Measurements from ENCODE around the gene CASR. TPM values are rescaled to one million over a fixed set of nuclear protein-coding genes. Genes with fewer than 3 reads are reported as not detected.

CASR gene
- total RNA-seq, 1 experiment from 2014 or later = not detected

DNA sequence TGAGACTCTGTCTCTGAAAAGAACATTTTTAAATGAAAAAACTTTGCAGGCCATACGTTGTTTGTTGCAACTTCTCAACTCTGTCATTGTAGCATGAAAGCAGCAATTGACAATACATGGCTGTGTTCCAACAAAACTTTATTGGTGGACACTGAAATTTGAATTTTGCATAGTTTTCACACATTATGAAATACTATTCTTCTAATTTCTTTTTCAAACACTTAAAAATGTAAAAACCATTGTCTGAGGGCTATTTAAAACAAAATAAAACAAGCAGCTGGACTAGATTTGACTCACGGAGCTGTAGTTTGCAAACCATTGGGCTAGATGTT, 123.1 kb downstream of the CASR start:
- no peak for DNase-seq (ENCODE audit: low read depth)

DNA sequence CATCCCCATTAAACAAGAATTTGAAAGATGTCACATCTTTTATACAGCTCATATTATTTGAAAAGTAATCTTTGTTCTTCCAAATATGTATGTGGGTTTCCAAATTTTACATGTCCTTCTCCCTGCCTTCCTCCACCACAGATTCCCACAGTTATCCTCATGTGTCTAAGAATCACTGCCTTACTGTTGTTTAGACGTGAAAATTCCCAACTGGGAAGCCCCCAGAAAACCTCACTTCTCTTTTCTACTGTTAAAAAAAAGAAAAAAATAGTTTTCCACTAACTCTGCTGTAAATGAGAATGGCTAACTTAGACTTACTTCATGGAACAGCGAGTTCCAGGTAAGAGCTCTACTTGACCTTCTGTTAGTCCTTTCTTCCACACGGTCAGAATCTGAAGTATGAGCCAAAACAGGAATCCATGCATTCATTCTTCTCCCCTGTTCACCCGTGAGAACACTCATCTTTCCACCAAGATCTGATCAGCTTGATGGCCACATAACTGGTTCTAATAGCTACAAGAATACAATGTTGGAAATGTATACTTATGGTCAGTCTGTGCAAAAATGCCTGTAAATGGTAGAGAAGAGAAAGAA, 123.7 kb downstream of the CASR start:
- no peak for DNase-seq (ENCODE audit: low read depth)

DNA sequence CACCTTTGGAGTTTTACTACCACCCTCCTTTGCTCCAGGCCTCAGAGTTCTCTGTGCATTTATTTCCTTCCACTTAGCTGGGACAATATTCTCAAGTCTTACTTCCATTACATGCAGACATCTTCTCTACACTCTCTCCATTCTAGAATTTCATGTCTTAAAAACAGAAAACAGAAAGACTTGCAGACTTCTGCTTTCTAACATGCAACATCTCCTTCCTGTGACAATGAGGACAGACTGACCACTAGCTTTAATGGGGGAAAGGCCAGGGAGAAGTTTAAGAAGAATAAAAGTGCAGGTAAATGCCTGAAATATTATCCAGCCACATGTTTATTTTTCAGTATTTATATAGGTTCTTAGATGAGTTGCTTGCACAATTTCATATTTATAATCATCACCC, 124.5 kb downstream of the CASR start:
- DNase-seq (ENCODE audit: low read depth) = no peak

GRCh38 chr3:122310361-122310760, 126.9 kb downstream of the CASR start:
- DNase-seq (ENCODE audit: low read depth) = no peak

DNA sequence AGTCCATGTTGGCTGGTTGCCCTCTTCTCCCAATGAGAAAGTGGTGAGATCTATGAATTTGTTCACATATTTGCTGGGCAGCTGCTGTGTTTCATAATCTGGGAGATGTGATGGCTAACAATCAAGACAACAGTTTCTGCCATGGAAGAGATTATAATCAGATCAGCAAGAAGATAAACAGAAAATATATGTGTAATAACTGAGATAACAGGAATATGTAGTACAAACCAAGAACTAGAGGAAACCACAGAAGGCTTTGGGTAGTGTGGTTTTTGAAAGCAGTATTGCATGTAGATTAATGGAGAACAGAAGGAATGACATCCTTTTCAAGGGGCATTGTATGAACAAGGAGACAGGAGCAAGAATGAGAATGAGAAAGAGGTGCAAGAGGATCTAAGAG, 129.4 kb downstream of the CASR start:
- DNase-seq (ENCODE audit: low read depth) = no peak

DNA sequence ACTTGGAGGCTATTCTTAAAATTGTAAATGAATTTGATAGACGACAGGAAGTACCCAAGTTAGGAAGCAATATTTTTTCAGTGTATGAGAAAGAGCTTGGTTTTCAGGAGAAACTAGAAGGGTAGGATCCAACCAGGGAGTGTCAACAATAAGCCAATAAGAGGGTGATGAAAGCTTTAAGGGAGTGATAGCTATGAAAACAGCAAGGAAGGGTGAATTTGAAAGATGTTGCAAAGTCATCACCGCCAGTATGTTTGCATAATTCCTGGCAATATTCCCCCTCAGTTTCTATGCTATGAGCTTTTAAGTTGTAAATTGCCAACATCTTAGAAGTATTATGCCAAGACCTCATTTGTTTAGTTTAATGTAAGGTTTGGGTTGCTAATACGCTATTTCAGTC, 129.8 kb downstream of the CASR start:
- DNase-seq (ENCODE audit: low read depth) = no peak

GRCh38 chr3:122314228-122314876, 130.9 kb downstream of the CASR start:
- no peak for DNase-seq (ENCODE audit: low read depth)

- DNase-seq (ENCODE audit: low read depth) = no peak
These were observed 132.2 kb downstream of the CASR start for GRCh38 chr3:122315619-122316018.

GRCh38 chr3:122316368-122316767, 132.9 kb downstream of the CASR start:
- no peak for DNase-seq (ENCODE audit: low read depth)

DNA sequence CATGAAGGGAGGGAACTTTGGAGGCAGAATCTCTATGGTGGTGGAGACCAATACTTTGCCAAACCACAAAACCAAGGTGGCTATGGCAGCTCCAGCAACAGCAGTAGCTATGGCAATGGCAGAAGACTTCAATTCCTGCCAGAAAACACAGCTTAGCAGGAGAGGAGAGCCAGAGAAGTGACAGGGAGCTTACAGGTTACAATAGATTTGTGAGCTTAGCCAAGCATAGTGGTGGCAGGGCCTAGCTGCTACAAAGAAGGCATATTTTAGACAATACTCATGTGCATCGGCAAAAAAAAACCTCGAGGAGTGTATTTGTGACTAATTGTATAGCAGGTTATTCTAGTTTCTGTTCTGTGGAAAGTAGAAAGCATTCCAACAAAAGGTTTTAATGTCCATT, 135.2 kb downstream of the CASR start:
- DNase-seq (ENCODE audit: low read depth) = no peak

- DNase-seq (ENCODE audit: low read depth) = no peak
These were observed 138.9 kb downstream of the CASR start for GRCh38 chr3:122322095-122323075.

GRCh38 chr3:122324871-122325323, 141.4 kb downstream of the CASR start, which contains the start of gene CSTA:
Gene CSTA, plus strand, starts transcription at chr3:122325248. Its CDS starts 45 bp downstream, at chr3:122325293.
- no peak for DNase-seq (ENCODE audit: low read depth)

GRCh38 chr3:122325769-122326168, 142.3 kb downstream of the CASR start:
- no peak for DNase-seq (ENCODE audit: low read depth)

DNA sequence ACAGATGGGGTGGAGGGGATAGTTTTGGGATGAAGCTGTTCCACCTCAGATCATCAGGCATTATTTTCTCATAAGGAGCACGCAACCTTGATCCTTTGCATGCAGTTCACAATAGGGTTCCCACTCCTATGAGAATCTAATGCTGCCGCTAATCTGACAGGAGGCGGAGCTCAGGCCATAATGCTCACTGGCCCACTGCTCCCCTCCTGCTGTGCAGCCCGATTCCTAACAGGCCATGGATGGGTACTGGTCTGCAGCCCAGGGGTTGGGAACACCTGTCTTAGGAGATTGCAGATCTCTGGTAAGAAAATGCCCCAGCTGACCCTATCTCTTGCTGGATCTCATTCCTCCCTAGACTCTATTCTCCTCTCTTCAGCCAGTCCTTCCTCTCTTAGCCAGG, 148.4 kb downstream of the CASR start:
- no peak for DNase-seq (ENCODE audit: low read depth)

DNA sequence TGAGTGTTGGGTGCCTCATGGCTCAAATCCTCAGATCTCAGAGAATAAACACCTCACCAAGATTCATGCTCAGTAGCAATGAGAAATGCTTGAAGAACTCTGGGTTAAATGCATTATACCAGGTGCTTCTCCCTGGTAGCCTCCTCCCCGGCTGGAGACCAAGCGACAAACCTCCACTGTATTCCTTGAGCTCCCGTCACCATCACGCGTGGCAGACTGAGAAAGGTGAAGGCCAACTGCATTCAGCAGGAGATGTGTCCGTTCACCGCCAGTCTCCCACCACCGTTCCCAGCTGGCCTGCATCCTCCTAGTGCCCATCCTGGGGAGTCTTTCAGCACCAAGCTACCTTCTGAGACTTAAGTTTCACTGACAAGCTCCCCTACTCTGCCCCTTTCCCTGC, 149.1 kb downstream of the CASR start:
- DNase-seq (ENCODE audit: low read depth) = no peak

Other genes with a start within 250 kb of the CASR start
- not detected in 2 replicates for gene ILDR1, start 161.4 kb upstream of the CASR start, total RNA-seq (2014; rRNA removed; shearing (Covaris generic))
- not detected in 2 replicates for gene CD86, start 128.3 kb upstream of the CASR start, total RNA-seq (2014; rRNA removed; shearing (Covaris generic))
- 0.34 and 1.7 TPM in 2 replicates for gene CSTA, start 141.6 kb downstream of the CASR start, total RNA-seq (2014; rRNA removed; shearing (Covaris generic))
- 121 and 155 TPM in 2 replicates for gene MIX23, start 199.6 kb downstream of the CASR start, total RNA-seq (2014; rRNA removed; shearing (Covaris generic))
- gene FAM162A, start 200.5 kb downstream of the CASR start, total RNA-seq (2014; rRNA removed; shearing (Covaris generic)) = 78.9 and 81.1 TPM in 2 replicates
- gene WDR5B, start 232.4 kb downstream of the CASR start, total RNA-seq (2014; rRNA removed; shearing (Covaris generic)) = 9.2 TPM in 2 replicates

Measured in HT1080 (cell line).